Jurkat, Clone E6-1 (cell line): ENCODE measurements around the gene ARSD. TPM values are rescaled to one million over a fixed set of nuclear protein-coding genes. Genes with fewer than 3 reads are reported as not detected.
"Not testable (repeated sequence)": the region's sequence is repeated elsewhere in the genome, so short reads cannot be mapped to it uniquely, and the experiment has no call there.

Experiments
- DNase-seq: peaks from one replicate; pipeline ENCODE4 v3.0.0-alpha.2; 2011; ENCODE audit warnings: low read depth, low spot score
- H3K4me3 ChIP-seq: 2 replicates; pipeline ENCODE4 v1.5.1; 2011; ENCODE audit warnings: mild to moderate bottlenecking, low read length, control low read depth, moderate library complexity
- polyA plus RNA-seq: library from polyadenylated mRNA; unstranded; fragments of >200 nt; gene quantifications from one replicate; pipeline ENCODE4 v1.2.1, GENCODE V29; 2012; ENCODE audit warnings: missing spikeins; ENCODE audit not compliant: insufficient read length, insufficient read depth

Gene ARSD, protein sequence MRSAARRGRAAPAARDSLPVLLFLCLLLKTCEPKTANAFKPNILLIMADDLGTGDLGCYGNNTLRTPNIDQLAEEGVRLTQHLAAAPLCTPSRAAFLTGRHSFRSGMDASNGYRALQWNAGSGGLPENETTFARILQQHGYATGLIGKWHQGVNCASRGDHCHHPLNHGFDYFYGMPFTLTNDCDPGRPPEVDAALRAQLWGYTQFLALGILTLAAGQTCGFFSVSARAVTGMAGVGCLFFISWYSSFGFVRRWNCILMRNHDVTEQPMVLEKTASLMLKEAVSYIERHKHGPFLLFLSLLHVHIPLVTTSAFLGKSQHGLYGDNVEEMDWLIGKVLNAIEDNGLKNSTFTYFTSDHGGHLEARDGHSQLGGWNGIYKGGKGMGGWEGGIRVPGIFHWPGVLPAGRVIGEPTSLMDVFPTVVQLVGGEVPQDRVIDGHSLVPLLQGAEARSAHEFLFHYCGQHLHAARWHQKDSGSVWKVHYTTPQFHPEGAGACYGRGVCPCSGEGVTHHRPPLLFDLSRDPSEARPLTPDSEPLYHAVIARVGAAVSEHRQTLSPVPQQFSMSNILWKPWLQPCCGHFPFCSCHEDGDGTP
- polyA plus RNA-seq: not detected

DNA sequence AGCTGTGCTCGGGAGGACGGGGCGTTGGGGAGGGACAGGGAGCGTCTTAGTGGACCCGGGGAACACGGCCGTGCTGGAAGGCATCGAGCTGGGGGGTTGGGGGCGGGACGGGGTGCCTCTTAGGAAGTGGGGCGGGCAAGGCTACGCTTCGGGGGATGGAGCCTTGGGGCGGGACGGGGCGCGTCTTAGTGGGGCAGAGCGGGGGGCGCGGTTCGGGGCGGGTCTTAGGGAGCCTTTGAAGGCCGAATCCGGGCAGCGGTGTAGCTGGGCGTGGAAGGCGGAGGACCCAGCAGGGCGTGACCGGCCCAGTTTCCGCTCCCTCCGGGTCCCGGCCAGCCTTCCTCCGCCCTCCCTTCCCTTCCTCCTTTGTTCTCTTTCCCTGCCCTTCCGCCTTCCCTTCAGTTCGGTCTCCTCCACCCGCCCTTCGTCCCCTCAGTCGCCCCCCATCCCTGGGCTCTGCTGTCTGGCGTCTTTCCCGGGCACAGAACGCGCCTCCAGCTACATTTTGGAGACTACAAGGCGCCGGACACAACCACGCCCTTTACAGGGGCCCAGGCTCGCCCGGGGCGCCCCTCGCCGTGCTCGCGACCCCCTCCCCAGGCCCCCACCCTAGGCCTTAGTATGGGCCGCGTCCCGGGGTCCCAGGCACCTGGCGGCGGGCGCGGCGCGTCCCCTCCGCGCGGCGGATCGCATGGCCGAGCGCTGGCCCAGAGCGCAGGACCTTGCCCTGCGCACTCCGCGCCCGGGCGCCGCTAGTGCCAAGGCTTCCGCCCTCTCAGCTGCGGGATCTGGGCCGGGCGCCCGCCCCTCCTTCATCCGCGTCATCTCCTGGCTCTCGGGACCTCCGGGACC lies at the start of gene ARSD:
Gene ARSD (minus strand): TSS at position 757 of the 852 bp plus-strand sequence. CDS start 64 bp downstream, at position 693.
- no peak within 1 kb of the TSS for H3K4me3 ChIP-seq
- no peak for DNase-seq

DNA sequence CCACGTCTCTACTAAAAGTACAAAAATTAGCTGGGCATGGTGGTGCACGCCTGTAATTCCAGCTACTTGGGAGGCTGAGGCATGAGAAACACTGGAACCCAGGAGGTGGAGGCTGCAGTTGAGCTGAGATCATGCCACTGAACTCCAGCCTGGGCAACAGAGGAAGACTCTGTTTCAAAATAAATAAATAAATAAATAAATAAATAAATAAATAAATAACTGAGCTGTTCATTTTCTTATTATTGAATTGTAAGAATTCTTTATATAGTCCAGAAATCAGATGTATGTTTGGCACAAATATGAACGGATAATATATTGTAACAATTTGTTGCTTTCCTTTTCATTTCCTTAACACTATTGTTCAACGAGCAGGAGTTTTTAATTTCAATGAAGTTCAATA lies 49.5 kb upstream of the ARSD start:
- DNase-seq, H3K4me3 ChIP-seq: not testable (repeated sequence)

DNA sequence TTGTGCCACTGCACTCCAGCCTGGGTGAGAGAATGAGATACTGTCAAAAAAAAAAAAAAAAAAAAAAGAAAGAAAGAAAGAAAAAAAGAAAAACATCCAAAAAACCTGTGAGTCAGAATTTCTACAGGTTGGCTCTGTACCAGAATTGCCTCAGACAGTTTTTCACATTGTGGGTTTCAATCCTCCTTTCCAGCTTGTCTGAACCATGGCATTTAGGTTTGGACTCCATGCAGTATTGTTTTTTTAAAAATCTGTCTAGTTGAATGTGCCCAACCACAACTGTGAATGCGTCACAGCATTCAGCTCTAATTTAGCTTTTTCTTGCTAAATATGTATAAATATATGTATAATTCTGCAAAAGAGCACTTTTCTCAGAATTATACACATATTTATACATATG lies 45.8 kb upstream of the ARSD start:
- no peak overlapping the region for H3K4me3 ChIP-seq
- no peak for DNase-seq

DNA sequence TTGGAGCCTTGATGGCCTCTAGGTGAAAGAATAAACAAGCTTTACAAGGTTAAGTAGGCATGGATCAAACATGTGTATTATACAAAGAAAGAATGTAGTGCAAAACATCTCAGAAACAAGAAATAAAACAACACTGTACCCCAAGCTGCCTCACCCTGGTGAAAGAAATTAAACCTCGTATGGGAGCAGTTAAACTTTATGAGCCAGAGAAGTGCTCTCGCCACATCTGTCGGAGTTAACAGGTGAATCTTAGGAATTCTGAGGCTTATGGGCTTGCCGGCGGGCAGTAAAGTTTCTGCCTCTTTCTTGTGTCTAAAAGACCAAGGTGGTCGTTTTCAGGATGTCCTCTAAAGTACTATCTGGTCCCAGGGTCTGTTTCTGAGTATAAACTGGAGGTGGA lies 43.3 kb upstream of the ARSD start:
- no peak for DNase-seq
- no peak overlapping the region for H3K4me3 ChIP-seq

DNA sequence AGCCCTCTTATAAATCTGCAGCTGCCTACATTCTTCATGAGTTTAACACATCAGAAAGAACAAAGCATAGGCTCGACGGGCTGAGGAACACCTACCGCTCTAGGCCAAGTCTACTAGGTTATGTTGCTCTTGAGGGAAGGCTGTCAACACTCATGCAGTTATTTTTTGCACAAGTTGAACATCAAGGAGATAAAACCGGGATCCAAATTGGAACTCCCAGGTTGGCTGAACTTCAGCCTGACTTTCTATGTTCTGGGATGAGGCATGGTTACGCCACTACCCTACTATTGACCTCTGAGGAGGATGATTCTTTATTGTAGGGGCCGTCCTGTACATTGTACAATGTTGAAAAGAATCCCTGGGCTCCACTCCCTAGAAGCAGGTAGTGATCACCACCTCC lies 39.9 kb upstream of the ARSD start:
- no peak for DNase-seq

DNA sequence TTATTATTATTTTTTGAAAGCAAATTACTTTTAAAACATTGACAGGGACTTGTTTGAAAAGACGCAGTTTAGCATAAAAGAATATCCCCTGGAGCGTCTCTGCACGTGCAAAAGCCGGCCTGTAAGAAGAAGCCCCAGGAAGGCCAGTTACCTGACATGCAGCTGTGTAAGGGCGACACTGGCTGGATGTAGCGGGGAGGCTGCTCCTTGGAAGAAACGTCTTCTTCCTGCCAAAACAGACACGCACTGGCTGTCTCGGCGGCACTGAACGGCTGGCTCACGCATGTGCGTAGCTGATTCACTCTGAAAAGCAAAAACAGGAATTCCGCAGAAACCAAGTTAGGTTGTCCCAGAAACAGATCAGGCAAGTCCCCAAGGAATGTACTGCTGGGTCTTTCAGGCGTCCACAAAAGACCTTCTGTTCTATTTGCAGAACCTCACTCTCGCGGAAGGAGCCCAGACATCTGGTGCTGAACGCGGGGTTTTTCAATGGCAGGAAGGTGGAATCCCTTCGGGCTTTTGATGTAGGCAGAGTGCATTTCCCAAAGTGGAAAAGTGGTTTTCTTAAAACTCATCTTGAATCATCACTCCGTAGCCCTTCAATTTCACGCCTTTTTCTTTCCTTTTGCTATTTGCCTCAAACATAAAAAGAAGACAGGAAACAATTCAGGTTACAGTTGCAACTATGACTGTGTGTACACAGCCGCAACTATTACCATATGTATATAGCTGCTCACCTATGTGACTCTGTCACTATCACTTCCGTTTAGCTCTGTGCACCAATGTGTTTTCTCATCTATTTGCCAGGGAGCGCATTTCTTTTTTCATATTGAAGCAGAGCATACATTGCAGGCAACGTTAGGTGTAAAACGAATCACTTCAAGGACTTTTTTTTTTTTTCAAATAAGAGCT lies 39.1 kb upstream of the ARSD start:
- DNase-seq: no peak
- H3K4me3 ChIP-seq: no peak overlapping the region

More for the DNA sequence above, 39.9 kb upstream of the ARSD start:
- H3K4me3 ChIP-seq: no peak overlapping the region

DNA sequence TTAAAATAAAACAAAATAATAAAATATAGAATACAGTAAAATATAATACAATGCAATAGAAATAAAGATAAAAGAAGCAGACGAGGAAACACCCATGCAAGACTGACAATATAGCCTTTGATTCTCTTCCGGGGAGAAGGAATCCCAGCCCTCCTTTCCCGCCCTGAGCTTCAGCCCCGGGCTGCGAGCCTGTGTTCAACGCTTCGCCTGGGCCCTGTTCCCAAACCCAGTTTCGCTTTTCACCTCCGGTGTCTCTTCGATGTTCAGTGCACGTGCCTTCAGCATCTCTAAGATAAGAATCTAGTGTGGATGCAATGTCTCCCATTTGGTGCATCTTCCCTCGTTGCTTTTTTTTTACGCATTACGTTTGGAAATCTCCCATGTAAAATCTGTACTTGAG lies 38.4 kb upstream of the ARSD start:
- no peak overlapping the region for H3K4me3 ChIP-seq
- DNase-seq: no peak

DNA sequence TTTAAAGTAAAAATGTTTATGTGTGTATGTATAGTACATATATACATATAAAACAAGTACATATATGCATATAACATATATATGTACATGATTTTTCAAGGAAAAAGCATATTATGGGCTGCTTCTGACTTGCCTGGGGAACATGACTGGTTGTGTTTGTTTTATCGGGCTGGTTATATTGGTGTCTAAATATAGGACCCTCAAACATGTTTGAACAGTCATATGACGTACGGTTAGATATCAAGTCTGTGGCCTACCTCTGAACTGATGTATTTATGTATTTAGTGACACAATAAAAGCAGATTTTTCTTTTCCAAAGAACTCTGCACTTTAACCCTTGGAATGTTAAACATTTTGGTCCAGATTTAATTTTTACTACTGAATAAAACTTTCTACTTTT lies 37.9 kb upstream of the ARSD start:
- DNase-seq: no peak
- H3K4me3 ChIP-seq: no peak overlapping the region

DNA sequence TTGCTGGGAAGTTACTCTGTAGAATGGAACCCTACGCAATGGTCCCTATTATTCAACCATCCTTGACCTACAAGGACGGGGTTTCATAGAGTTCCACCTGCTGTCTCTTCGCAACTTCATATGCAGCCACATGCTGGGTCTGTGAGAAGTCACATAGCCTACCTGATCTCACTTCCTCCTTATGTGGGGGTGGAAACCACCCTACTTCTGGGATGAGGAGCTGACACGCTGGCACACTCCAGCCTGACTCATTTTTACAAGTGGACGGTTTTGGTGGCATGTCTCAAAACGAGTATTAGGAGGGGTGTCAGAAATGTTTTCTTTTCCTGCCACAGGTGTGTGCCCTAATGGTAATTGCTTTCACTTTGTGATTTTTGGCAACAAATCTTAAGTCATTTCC lies 36.8 kb upstream of the ARSD start:
- no peak for DNase-seq
- no peak overlapping the region for H3K4me3 ChIP-seq

DNA sequence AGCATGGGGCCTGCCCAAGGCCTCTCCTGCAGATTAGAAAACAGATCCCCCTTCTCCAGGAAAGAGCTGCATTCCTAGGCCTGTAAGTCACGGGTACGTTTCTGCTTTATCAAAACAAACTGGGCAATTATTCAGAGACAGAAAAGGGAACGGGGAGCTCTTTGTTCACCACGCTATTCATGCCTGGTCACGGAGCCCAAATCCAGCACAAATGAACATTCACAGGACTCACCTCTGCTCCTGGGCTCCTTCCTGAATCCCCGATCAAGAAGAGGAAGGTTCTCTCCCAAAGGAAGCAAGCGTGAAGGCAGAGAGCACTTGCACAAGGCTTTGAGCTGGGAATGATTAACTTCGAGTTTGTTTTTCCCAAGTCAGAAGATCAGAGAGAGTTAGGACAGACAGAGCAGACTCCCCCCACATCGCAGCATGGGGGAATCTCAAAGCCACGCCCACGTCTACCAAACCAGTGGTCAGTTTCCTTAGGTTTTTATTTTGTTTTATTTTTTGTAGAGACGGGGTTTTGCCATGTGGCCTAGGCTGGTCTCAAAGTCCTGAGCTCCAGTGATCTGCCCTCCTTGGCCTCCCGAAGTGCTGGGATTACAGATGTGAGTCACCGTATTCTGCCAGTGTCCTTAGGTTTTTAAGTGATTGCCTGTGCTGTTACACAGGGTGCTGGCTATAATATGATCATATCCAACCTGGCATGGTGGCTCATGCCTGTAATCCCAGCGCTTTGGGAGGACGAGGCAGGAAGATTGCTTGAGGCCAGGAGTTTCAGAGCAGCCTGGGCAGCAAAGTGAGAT lies 35.1 kb upstream of the ARSD start:
- H3K4me3 ChIP-seq, DNase-seq: not testable (repeated sequence)

DNA sequence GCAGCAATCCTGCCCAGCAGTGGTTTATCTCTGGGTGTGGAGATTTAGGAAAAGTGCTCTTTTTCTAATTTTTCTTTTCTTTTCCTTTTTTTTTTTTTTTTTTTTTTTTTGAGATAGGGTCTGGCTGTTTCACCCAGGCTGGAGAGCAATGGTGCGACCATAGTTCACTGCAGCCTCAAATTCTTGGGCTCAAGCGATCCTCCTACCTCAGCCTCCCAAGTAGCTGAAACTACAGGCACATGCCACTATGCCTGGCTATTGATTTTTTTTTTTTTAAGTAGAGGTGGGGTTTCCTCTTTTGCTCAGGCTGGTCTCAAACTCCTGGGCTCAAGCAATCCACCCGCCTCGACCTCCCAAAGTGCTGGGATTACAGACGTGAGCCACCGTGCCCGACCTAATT lies 34.3 kb upstream of the ARSD start:
- DNase-seq, H3K4me3 ChIP-seq: not testable (repeated sequence)

DNA sequence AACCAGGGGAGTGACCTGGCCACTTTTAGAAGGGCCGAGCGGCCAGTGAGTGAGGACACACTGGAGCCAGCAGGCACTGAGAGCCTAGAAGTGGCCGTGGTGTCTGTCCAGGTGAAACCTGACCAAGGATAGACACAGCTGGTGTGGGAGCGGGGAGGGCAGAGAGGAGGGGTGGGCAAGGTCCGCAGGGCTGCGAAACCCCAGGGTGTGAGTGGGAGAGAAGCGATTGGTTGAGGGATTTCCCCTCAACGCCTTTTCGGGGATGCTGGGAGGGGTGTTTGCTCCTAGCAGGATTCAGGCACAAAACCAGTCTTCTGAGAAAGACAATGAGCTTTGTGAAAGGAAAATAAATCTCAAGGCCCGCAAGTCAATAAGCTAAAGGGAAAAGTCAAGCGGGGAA lies 33.2 kb upstream of the ARSD start:
- no peak for DNase-seq
- no peak overlapping the region for H3K4me3 ChIP-seq

DNA sequence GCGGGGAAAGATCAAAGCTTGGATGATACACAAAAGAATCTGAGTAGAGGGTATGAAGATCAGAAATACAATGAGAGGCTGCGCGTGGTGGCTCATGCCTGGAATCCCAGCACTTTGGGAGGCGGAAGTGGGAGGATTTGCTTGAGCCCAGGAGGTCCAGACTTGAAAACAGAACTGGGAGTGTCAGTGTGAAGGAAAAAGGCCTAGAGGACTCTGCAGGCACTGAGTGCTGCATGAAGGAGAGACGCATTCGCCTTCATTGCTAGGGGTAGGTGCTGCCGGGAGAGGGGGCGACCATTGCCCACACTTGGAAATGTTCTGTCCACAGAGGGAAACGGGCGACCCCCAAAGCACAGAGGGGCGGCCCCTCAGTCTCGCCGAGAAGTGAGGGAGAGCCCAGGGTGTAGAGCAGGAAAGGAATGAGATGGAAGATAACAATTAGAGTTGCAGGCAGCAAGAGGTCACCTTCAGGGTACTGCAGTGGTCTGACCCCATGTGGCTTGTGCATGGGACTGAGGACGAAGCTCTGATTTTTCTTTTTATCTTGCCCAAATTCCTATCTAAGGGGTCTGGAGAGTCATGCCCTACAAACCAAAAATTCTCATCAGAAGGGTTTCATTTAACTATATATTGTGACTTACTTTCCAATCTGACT lies 31.8 kb upstream of the ARSD start:
- DNase-seq: no peak
- H3K4me3 ChIP-seq: no peak overlapping the region

DNA sequence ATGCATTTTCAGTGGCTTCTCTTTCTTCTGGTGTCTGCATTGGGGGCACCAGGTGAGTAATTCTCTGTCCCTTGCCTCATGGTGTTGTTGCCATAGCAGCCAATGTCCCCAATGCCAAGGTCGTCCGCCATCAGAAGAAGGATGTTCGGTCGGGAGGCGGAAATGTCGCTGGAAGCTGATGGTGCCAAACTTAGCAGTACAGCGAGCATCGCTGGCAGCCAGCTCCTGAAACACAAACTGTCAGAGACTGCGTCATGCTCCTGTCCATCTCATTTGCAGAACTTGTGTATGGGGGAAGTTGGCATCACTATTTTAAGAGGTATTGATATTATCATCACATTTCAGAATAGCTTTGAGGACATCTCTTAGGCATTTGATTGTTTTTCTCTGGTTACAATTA lies 29.1 kb upstream of the ARSD start:
- no peak for DNase-seq
- no peak overlapping the region for H3K4me3 ChIP-seq

DNA sequence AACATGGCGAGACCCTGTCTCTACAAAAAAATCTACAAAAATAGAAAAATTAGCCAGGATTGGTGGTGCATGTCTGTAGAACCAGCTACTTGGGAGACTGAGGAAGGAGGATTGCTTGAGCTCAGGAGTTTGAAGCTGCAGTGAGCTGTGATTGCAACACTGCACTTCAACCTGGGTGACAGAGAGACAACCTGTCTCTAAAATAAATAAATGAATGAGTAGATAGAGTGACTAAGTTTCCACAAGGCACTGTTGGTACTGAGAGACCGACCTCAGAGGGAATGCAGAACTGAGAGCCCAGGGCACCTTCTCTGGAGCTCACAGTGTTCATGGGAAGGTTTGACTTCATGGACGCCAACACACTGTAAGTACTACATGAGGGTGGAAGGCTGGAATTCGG lies 26.7 kb upstream of the ARSD start:
- no peak overlapping the region for H3K4me3 ChIP-seq
- DNase-seq: no peak

DNA sequence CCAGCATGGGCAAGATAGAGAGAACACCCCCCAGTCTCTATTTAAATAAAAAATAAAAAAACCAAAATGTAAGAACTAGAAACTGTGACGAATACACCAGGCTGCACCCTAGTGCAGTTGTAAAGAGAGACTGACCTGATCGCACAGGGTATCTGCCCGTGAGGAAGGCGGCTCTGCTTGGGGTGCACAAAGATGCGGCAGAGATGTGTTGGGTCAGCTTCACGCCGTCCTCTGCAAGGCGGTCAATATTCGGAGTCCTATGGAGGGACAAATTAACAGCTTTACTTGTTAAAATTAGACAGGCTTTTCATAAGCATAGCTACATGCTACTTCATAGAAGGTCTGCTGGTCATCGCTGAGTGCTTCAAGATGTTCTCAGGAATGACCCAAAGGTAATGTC lies 26.1 kb upstream of the ARSD start:
- H3K4me3 ChIP-seq: no peak overlapping the region
- DNase-seq: no peak

DNA sequence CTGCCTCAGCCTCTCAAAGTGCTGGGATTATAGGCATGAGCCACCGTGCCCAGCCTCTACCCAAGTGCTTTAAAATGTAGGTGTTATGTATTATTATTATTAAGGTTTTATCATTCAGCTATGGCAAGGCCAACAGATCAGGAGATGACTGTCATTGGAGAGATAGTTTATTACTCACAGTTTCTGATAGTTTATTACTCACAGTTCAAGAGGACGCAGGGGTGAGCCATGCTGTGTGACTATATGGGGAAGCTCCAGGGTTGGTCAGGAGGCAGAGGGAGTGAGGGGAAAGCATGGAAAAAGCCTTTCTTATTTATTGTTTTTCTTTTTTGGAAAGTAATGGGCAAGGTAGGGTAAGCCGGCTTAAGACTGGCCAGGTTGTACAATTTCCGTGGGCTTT lies 25.4 kb upstream of the ARSD start:
- DNase-seq: no peak
- H3K4me3 ChIP-seq: no peak overlapping the region

DNA sequence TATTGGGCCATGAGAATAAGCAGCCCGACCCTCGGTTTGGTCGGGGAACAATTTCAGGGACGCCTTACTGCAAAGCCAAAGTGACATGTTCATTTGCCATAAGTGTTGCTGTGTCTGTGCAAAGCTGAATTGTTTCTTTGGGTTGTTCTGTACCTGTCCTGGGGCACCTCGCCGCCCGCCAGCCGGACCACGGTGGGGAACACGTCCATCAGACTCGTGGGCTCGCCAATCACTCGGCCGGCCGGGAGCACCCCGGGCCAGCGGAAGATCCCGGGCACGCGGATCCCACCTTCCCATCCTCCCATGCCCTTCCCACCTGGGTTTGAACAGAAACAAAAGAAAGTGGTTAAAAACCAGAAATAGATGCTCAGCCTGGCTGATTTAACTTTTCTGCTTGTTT lies 8.8 kb upstream of the ARSD start:
- not testable (repeated sequence) for DNase-seq, H3K4me3 ChIP-seq
